Testis (tissue), 3 donors: Measurements from ENCODE around the gene TYW1B. TPM values are rescaled to one million over a fixed set of nuclear protein-coding genes. Genes with fewer than 3 reads are reported as not detected.
"Not testable (repeated sequence)": the region's sequence is repeated elsewhere in the genome, so short reads cannot be mapped to it uniquely, and the experiment has no call there.

Source experiments
- DNase-seq: peaks from one replicate; pipeline ENCODE4 v3.0.0-alpha.2; 2019
- H3K27ac ChIP-seq, 2 donors: fragments of 200-600 bp; sonication (generic); one replicate each; pipeline ENCODE4 v1.5.1; 2019
- H3K27me3 ChIP-seq: fragments of 200-600 bp; sonication (generic); one replicate; pipeline ENCODE4 v1.5.1; 2019
- H3K36me3 ChIP-seq: fragments of 200-600 bp; sonication (generic); one replicate; pipeline ENCODE4 v1.5.1; 2017; ENCODE audit warnings: low read depth; ENCODE audit errors: missing control alignments
- H3K4me1 ChIP-seq: fragments of 200-600 bp; sonication (generic); one replicate; pipeline ENCODE4 v1.5.1; 2019
- H3K4me3 ChIP-seq, 2 donors: fragments of 200-600 bp; sonication (generic); one replicate each; pipeline ENCODE4 v1.5.1; 2017 to 2019
- H3K9me3 ChIP-seq: fragments of 200-600 bp; sonication (generic); one replicate; pipeline ENCODE4 v1.5.1; 2017
- CTCF ChIP-seq, 3 experiments: fragments of 450-650 bp in 2 of 3; fragments of 200-600 bp in 1 of 3; sonication (generic) in 1 of 3; IDR thresholded peaks; one replicate each; pipeline ENCODE4 v1.5.1; 2016 to 2019; ENCODE audit warnings: antibody characterized with exemption in 3 of 3, mild to moderate bottlenecking in 2 of 3, moderate library complexity in 1 of 3
- POLR2A ChIP-seq: fragments of 450-650 bp; IDR thresholded peaks from one replicate; pipeline ENCODE4 v1.6.1; 2017; ENCODE audit warnings: antibody characterized with exemption, mild to moderate bottlenecking, moderate library complexity
- WGBS, 2 donors: methylation state at CpG; one replicate each; pipeline ENCODE4 v1.1.5; 2018; 5-methylcytosine and 5-hydroxymethylcytosine counted together
- intact Hi-C: fragments of 100-400 bp; cut with DNase I; formaldehyde crosslinking; loops from one replicate; pipeline ENCODE4 v1.15.1; 2023; ENCODE audit warnings: low total_unique reads
- polyA plus RNA-seq: library from polyadenylated mRNA; stranded (reverse); fragments of 350-450 nt; fragmentation: Illumina TruSeq; extraction: RNeasy Lipid Tissue Mini Kit (QIAGEN cat#74804); gene quantifications from one replicate; pipeline ENCODE4 v1.2.3, GENCODE V29; 2014; ENCODE audit warnings: low read depth, low replicate concordance; ENCODE audit not compliant: insufficient read depth
- total RNA-seq, 2 donors: library from RNA; depleted of rRNA; stranded (reverse); fragments of >200 nt; gene quantifications; one replicate each; pipeline ENCODE4 v1.2.3, GENCODE V29; 2016

Gene TYW1B
- total and polyA plus RNA-seq, 3 donors from 2014 or later = 8.9 to 11.3 (median 10.5) TPM

- WGBS, 2 donors = 69 to 72% methylated on average over 5 to 6 of the region's 6 CpGs
- H3K4me1 ChIP-seq, H3K27ac ChIP-seq, H3K36me3 ChIP-seq, H3K27me3 ChIP-seq, DNase-seq, H3K4me3 ChIP-seq, H3K9me3 ChIP-seq, intact Hi-C loops: not testable (repeated sequence)
These were observed 110.7 kb downstream of the TYW1B start for GRCh38 chr7:72717252-72717774.

- WGBS, 2 donors = 90 to 98% methylated on average over 1 to 3 of the region's 3 CpGs
- H3K9me3 ChIP-seq, H3K4me1 ChIP-seq, DNase-seq, intact Hi-C loops, H3K4me3 ChIP-seq, H3K36me3 ChIP-seq, H3K27me3 ChIP-seq, H3K27ac ChIP-seq: not testable (repeated sequence)
These were observed 116.1 kb downstream of the TYW1B start for GRCh38 chr7:72711927-72712326.

GRCh38 chr7:72710983-72711382 is 117.0 kb downstream of the TYW1B start:
- no peak overlapping the region for H3K27ac ChIP-seq
- intact Hi-C loops = no loop called here
- no peaks in the 10 kb centered on the region for H3K4me1 ChIP-seq
- H3K27me3 ChIP-seq = no peaks in the 10 kb centered on the region
- no peaks in the 10 kb centered on the region for H3K36me3 ChIP-seq
- H3K4me3 ChIP-seq = no peak overlapping the region
- DNase-seq = no peak
- TF ChIP-seq POLR2A (no peak), CTCF (IDR thresholded peaks at IDR 0.05) (no peak)
- no peaks in the 10 kb centered on the region for H3K9me3 ChIP-seq
- 48 to 57% methylated on average over 4 of the region's 4 CpGs for WGBS, 2 donors

- Histone ChIP-seq H3K27ac (no peak overlapping the region), H3K4me1 (no peaks in the 10 kb centered on the region), H3K4me3 (no peak overlapping the region), H3K27me3 (no peaks in the 10 kb centered on the region), H3K36me3 (no peaks in the 10 kb centered on the region), H3K9me3 (no peaks in the 10 kb centered on the region)
- 96 to 97% methylated on average over 8 of the region's 8 CpGs for WGBS, 2 donors
- intact Hi-C loops = no loop called here
- no peak for DNase-seq
- TF ChIP-seq CTCF (IDR thresholded peaks at IDR 0.05) (no peak), POLR2A (no peak)
These were observed 118.1 kb downstream of the TYW1B start for GRCh38 chr7:72709909-72710308.

GRCh38 chr7:72708371-72709050 is 119.5 kb downstream of the TYW1B start:
- H3K4me3 ChIP-seq, DNase-seq, H3K27me3 ChIP-seq, intact Hi-C loops, H3K27ac ChIP-seq, H3K4me1 ChIP-seq, H3K36me3 ChIP-seq, H3K9me3 ChIP-seq: not testable (repeated sequence)
- WGBS, 2 donors = 41 to 42% methylated on average over 3 of the region's 3 CpGs

- 80 to 89% methylated on average over 1 of the region's 1 CpG for WGBS, 2 donors
These were observed 121.5 kb downstream of the TYW1B start for GRCh38 chr7:72706521-72706920.

GRCh38 chr7:72705693-72706092 is 122.3 kb downstream of the TYW1B start:
- H3K27me3 ChIP-seq, H3K27ac ChIP-seq, H3K9me3 ChIP-seq, DNase-seq, H3K36me3 ChIP-seq, intact Hi-C loops, H3K4me3 ChIP-seq, H3K4me1 ChIP-seq: not testable (repeated sequence)
- WGBS, 2 donors = 76 to 89% methylated on average over 3 to 4 of the region's 4 CpGs

More at GRCh38 chr7:72706521-72706920, 121.5 kb downstream of the TYW1B start:
- H3K4me3 ChIP-seq = no peak overlapping the region
- no peaks in the 10 kb centered on the region for H3K9me3 ChIP-seq
- H3K4me1 ChIP-seq = no peaks in the 10 kb centered on the region
- no peaks in the 10 kb centered on the region for H3K36me3 ChIP-seq
- TF ChIP-seq CTCF (IDR thresholded peaks at IDR 0.05) = no peak
- TF ChIP-seq POLR2A = no peak
- intact Hi-C loops = no loop called here
- H3K27ac ChIP-seq = no peak overlapping the region
- DNase-seq = no peak
- no peaks in the 10 kb centered on the region for H3K27me3 ChIP-seq
